Small intestine (tissue), 7 donors: ENCODE measurements around the gene VPS26C. TPM values are rescaled to one million over a fixed set of nuclear protein-coding genes. Genes with fewer than 3 reads are reported as not detected.
A peak's percentile ranks its signal among the peaks of the same experiment; 100 is the strongest.

ENCODE experiments used
- DNase-seq, 2 donors: peaks; one replicate each; pipeline versions ENCODE4 v3.0.0 to v3.0.0-alpha.2; 2013
- FAIRE-seq: peaks from 2 replicates; lab custom pipeline; 2012; peaks lifted over from hg19 to GRCh38; lab: Jason Lieb, UNC
- H3K27ac ChIP-seq, 3 donors: one replicate each; pipeline ENCODE4 v1.5.1; 2013; ENCODE audit warnings: low read length in 2 of 3, mild to moderate bottlenecking in 2 of 3, control low read depth in 1 of 3, inconsistent platforms in 1 of 3, low read depth in 1 of 3, moderate library complexity in 1 of 3
- H3K27me3 ChIP-seq, 3 donors: one replicate each; pipeline ENCODE4 v1.6.1; 2013; ENCODE audit warnings: low read length in 3 of 3, inconsistent platforms in 1 of 3; ENCODE audit not compliant: control insufficient read depth in 3 of 3, insufficient read depth in 3 of 3
- H3K36me3 ChIP-seq, 3 donors: one replicate each; pipeline ENCODE4 v1.6.1; 2013; ENCODE audit warnings: low read length in 3 of 3, inconsistent platforms in 1 of 3, low read depth in 1 of 3, mild to moderate bottlenecking in 1 of 3, moderate library complexity in 1 of 3; ENCODE audit not compliant: control insufficient read depth in 3 of 3, insufficient read depth in 2 of 3
- H3K4me1 ChIP-seq, 3 donors: one replicate each; pipeline ENCODE4 v1.6.1; 2013; ENCODE audit warnings: low read length in 2 of 3, inconsistent platforms in 1 of 3, low read depth in 1 of 3, mild to moderate bottlenecking in 1 of 3, moderate library complexity in 1 of 3; ENCODE audit not compliant: control insufficient read depth in 3 of 3, insufficient read depth in 2 of 3
- H3K4me3 ChIP-seq, 3 donors: one replicate each; pipeline ENCODE4 v1.5.1; 2013; ENCODE audit warnings: low read length in 3 of 3, control low read depth in 1 of 3, inconsistent platforms in 1 of 3, low read depth in 1 of 3, mild to moderate bottlenecking in 1 of 3, moderate library complexity in 1 of 3
- H3K9me3 ChIP-seq, 2 donors: one replicate each; pipeline ENCODE4 v1.6.1; 2013; ENCODE audit warnings: low read depth in 1 of 2, low read length in 1 of 2; ENCODE audit not compliant: control insufficient read depth in 2 of 2, insufficient read depth in 1 of 2
- WGBS, 3 donors: extraction: QIAGEN DNeasy Blood & Tissue Kit; methylation state at CpG; one replicate each; pipeline ENCODE4 v1.1.7; 2013; 5-methylcytosine and 5-hydroxymethylcytosine counted together
- polyA plus RNA-seq, 4 donors: library from polyadenylated mRNA; stranded (reverse) in 3 of 4; unstranded in 1 of 4; fragments of 200-250 nt in 3 of 4; fragments of 120-200 nt in 1 of 4; gene quantifications; one replicate each; pipeline versions ENCODE4 v1.2.1 to v1.2.3, GENCODE V29; 2013
- donor health status: healthy with polysubstance abuse.
- donor health status: control.
- donor health status: control.
- donor health status: Bipolar disorder and iron deficiency.
- donor health status: healthy.

VPS26C gene
- polyA plus RNA-seq, 4 donors: 28.2 to 54.6 (median 45.7) TPM

- no peak overlapping the region for H3K4me3 ChIP-seq
- peaks cover 0 to 3% (median under 1%) of the 10 kb centered on the region in 3 donors for H3K4me1 ChIP-seq
- no peaks in the 10 kb centered on the region for H3K9me3 ChIP-seq
- 93 to 100% (median 100%) methylated on average over 1 of the region's 1 CpG for WGBS, 3 donors
- DNase-seq: no peak
- peaks cover 0 to 27% (median 4%) of the 10 kb centered on the region in 3 donors for H3K36me3 ChIP-seq
- H3K27ac ChIP-seq: no peak overlapping the region
- H3K27me3 ChIP-seq: no peaks in the 10 kb centered on the region
- no peak for FAIRE-seq
These were observed 78.3 kb downstream of the VPS26C start for GRCh38 chr21:37188825-37189224.

GRCh38 chr21:37186983-37187382 lies 80.2 kb downstream of the VPS26C start:
- Histone ChIP-seq H3K9me3 (no peaks in the 10 kb centered on the region), H3K4me1 (no peaks in the 10 kb centered on the region), H3K27ac (no peak overlapping the region), H3K4me3 (no peak overlapping the region), H3K36me3 (peaks cover 0 to 28% (median 10%) of the 10 kb centered on the region in 3 donors), H3K27me3 (no peaks in the 10 kb centered on the region)
- DNase-seq (no peak), FAIRE-seq (no peak)
- WGBS, 3 donors: 78 to 90% (median 82%) methylated on average over 2 of the region's 2 CpGs

- FAIRE-seq (no peak), DNase-seq (no peak)
- Histone ChIP-seq H3K27ac (no peak overlapping the region), H3K4me3 (no peak overlapping the region), H3K36me3 (peaks cover 0 to 25% (median 10%) of the 10 kb centered on the region in 3 donors), H3K9me3 (peaks cover 0 to under 1% of the 10 kb centered on the region in 2 donors), H3K27me3 (no peaks in the 10 kb centered on the region), H3K4me1 (no peaks in the 10 kb centered on the region)
- WGBS, 3 donors: 89 to 96% (median 90%) methylated on average over 9 of the region's 9 CpGs
These were observed 82.1 kb downstream of the VPS26C start for GRCh38 chr21:37184784-37185593.

- Histone ChIP-seq H3K27me3 (no peaks in the 10 kb centered on the region), H3K36me3 (peaks cover 0 to 24% (median 10%) of the 10 kb centered on the region in 3 donors), H3K4me3 (no peak overlapping the region), H3K4me1 (no peaks in the 10 kb centered on the region), H3K9me3 (peaks cover 0 to 4% of the 10 kb centered on the region in 2 donors), H3K27ac (no peak overlapping the region)
- DNase-seq (no peak), FAIRE-seq (no peak)
- 91 to 93% (median 91%) methylated on average over 3 of the region's 3 CpGs for WGBS, 3 donors
These were observed 83.4 kb downstream of the VPS26C start for GRCh38 chr21:37183749-37184148.

- Histone ChIP-seq H3K9me3 (peaks cover 0 to 4% of the 10 kb centered on the region in 2 donors), H3K36me3 (peaks cover 0 to 24% (median 11%) of the 10 kb centered on the region in 3 donors), H3K27me3 (no peaks in the 10 kb centered on the region), H3K27ac (no peak overlapping the region), H3K4me3 (no peak overlapping the region), H3K4me1 (no peaks in the 10 kb centered on the region)
- DNase-seq (no peak), FAIRE-seq (no peak)
- WGBS, 3 donors: 72 to 81% (median 78%) methylated on average over 6 of the region's 6 CpGs
These were observed 84.9 kb downstream of the VPS26C start for GRCh38 chr21:37182222-37182621.

GRCh38 chr21:37181059-37181458 lies 86.1 kb downstream of the VPS26C start:
- Histone ChIP-seq H3K27me3 (no peaks in the 10 kb centered on the region), H3K4me3 (no peak overlapping the region), H3K9me3 (peaks cover 0 to 4% of the 10 kb centered on the region in 2 donors), H3K4me1 (no peaks in the 10 kb centered on the region), H3K36me3 (peaks cover 0 to 29% (median 14%) of the 10 kb centered on the region in 3 donors), H3K27ac (no peak overlapping the region)
- no peak for FAIRE-seq
- DNase-seq: no peak
- 94 to 96% (median 94%) methylated on average over 3 of the region's 3 CpGs for WGBS, 3 donors

- WGBS, 3 donors: 69 to 82% (median 73%) methylated on average over 5 of the region's 5 CpGs
- Histone ChIP-seq H3K27ac (no peak overlapping the region), H3K36me3 (peaks cover 4 to 29% (median 26%) of the 10 kb centered on the region in 3 donors)
These were observed 90.4 kb downstream of the VPS26C start for GRCh38 chr21:37176716-37177115.

More at GRCh38 chr21:37176716-37177115, 90.4 kb downstream of the VPS26C start:
- DNase-seq (peak in 1 of 2 donors; percentile 16), FAIRE-seq (no peak)
- Histone ChIP-seq H3K9me3 (peaks cover 0 to 4% of the 10 kb centered on the region in 2 donors), H3K27me3 (no peaks in the 10 kb centered on the region), H3K4me1 (no peaks in the 10 kb centered on the region), H3K4me3 (no peak overlapping the region)
